Mucosa of stomach (tissue), 1 donor: ENCODE data around the gene MYO1F.

Experiments used
- H3K27me3 ChIP-seq: one replicate; pipeline ENCODE4 v1.7.0; 2013; ENCODE audit warnings: mild to moderate bottlenecking, low read length; ENCODE audit not compliant: control insufficient read depth, insufficient read depth
- H3K36me3 ChIP-seq: one replicate; pipeline ENCODE4 v1.7.0; 2013; ENCODE audit warnings: low read length; ENCODE audit not compliant: control insufficient read depth, insufficient read depth
- H3K4me1 ChIP-seq: one replicate; pipeline ENCODE4 v1.7.0; 2013; ENCODE audit warnings: mild to moderate bottlenecking, low read length; ENCODE audit not compliant: control insufficient read depth, insufficient read depth
- H3K4me3 ChIP-seq: one replicate; pipeline ENCODE4 v1.7.0; 2013; ENCODE audit warnings: low read length
- H3K9ac ChIP-seq: one replicate; pipeline ENCODE4 v1.7.0; 2013; ENCODE audit warnings: mild to moderate bottlenecking, low read length, moderate library complexity
- H3K9me3 ChIP-seq: one replicate; pipeline ENCODE4 v1.7.0; 2013; ENCODE audit warnings: mild to moderate bottlenecking, low read length, moderate library complexity; ENCODE audit not compliant: control insufficient read depth
- donor health status: Pancreatic carcinoma.

Gene MYO1F

GRCh38 chr19:8611391-8611876 lies 34.2 kb upstream of the MYO1F start:
- Histone ChIP-seq H3K9me3 (no peaks in the 10 kb centered on the region), H3K4me1 (peaks cover 14% of the 10 kb centered on the region), H3K4me3 (no peak overlapping the region), H3K27me3 (peaks cover 10% of the 10 kb centered on the region), H3K9ac (no peak overlapping the region), H3K36me3 (no peaks in the 10 kb centered on the region)

DNA sequence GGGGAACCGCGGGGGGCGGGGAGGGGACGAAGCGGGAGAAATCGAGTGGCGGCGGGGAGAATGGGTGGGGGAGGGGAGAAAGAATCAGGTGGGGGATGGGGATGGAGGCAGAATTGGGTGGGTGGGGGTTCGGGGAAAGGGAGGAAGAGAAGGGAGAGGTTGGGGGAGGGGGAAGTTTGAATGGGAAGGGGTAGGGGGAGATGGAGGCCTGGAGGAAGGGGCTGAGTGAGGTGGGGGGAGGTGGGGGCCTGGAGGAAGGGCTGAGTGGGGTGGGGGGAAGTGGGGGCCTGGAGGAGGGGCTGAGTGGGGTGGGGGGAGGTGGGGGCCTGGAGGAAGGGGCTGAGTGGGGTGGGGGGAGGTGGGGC lies 33.7 kb upstream of the MYO1F start:
- H3K27me3 ChIP-seq = peaks cover 10% of the 10 kb centered on the region
- H3K4me1 ChIP-seq = peaks cover 14% of the 10 kb centered on the region
- no peak overlapping the region for H3K4me3 ChIP-seq

GRCh38 chr19:8610041-8610935 lies 33.0 kb upstream of the MYO1F start, which contains the start of gene ADAMTS10:
Gene ADAMTS10 (minus strand): TSS chr19:8610715. CDS start chr19:8605710, 5,005 bp downstream.
- peaks cover 14% of the 10 kb centered on the region for H3K4me1 ChIP-seq
- no peaks in the 10 kb centered on the region for H3K36me3 ChIP-seq
- peaks cover 10% of the 10 kb centered on the region for H3K27me3 ChIP-seq
- H3K9me3 ChIP-seq = peaks cover under 1% of the 10 kb centered on the region
- peak within 1 kb of the TSS; percentile 50 for H3K9ac ChIP-seq
- peak within 1 kb of the TSS; percentile 21 for H3K4me3 ChIP-seq

More for the DNA sequence above, 33.7 kb upstream of the MYO1F start:
- H3K9me3 ChIP-seq = no peaks in the 10 kb centered on the region
- no peak overlapping the region for H3K9ac ChIP-seq
- H3K36me3 ChIP-seq = no peaks in the 10 kb centered on the region

DNA sequence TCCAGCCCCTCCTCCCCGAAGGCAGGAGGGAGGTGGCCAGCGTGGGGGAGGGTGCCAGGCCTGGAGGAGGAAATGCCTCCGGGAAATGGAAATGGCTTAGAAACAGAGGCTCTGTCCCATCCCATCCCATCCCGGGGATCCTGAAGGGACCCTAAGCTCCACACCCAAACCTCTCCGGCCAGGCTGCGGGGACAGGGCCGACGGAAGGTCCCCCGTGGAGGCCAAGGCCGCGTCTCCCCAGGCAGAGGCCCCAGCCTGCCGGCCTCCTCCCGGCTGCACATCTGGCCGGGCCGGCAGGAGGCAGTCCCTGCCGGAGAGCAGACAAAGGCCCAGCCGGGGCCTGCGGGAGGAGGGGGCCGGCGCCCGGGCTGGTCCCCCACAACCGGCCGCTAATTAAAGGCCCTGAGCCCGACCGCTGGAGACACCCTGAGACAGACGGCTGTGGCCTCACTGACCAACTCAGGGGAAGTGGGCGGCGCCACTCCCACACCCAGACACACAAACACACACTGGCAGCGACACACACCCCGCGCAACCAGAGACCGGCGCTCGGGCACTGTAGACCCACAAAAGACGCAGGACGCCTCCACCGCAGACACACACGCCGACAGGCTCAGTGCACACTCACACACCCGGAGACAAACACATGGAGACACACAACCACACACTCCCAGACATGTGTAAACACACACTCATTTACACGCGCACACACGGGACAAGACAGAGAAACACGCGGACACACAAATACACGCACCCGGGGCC lies 32.2 kb upstream of the MYO1F start:
- Histone ChIP-seq H3K9ac (peak overlapping the region; percentile 50), H3K4me1 (peaks cover 14% of the 10 kb centered on the region), H3K4me3 (peak overlapping the region; percentile 21), H3K27me3 (peaks cover 10% of the 10 kb centered on the region), H3K9me3 (peaks cover 7% of the 10 kb centered on the region), H3K36me3 (no peaks in the 10 kb centered on the region)

DNA sequence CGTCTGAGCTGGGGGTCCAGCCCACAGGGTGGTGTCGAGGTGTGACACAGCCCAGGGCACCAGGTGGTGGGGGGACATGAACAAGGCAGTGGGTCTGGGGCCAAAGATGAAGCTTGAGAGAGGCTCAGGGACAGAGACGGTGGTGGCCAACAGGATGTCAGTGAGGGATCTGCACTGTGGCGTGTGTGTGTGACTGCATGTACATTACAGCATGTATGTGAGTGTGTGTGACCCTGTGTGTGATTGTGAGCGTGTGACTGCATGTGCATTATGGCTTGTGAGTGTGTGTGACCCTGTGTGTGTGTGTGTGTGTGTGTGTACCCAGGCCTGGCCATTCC lies 31.7 kb upstream of the MYO1F start:
- Histone ChIP-seq H3K27me3 (peaks cover 10% of the 10 kb centered on the region), H3K9me3 (peaks cover 7% of the 10 kb centered on the region), H3K4me1 (peaks cover 14% of the 10 kb centered on the region), H3K36me3 (no peaks in the 10 kb centered on the region), H3K4me3 (no peak overlapping the region), H3K9ac (no peak overlapping the region)

- Histone ChIP-seq H3K9ac (no peak overlapping the region), H3K27me3 (peaks cover 10% of the 10 kb centered on the region), H3K4me1 (peaks cover 14% of the 10 kb centered on the region), H3K9me3 (peaks cover 7% of the 10 kb centered on the region), H3K36me3 (no peaks in the 10 kb centered on the region), H3K4me3 (no peak overlapping the region)
Observed at GRCh38 chr19:8607386-8607785, 30.1 kb upstream of the MYO1F start.

GRCh38 chr19:8605514-8605913 lies 28.3 kb upstream of the MYO1F start:
- no peaks in the 10 kb centered on the region for H3K36me3 ChIP-seq

GRCh38 chr19:8601796-8602195 lies 24.6 kb upstream of the MYO1F start:
- H3K4me1 ChIP-seq = no peaks in the 10 kb centered on the region
- H3K27me3 ChIP-seq = no peaks in the 10 kb centered on the region
- H3K9me3 ChIP-seq = peaks cover 7% of the 10 kb centered on the region
- no peak overlapping the region for H3K4me3 ChIP-seq
- H3K36me3 ChIP-seq = no peaks in the 10 kb centered on the region
- H3K9ac ChIP-seq = no peak overlapping the region

More at GRCh38 chr19:8605514-8605913, 28.3 kb upstream of the MYO1F start:
- Histone ChIP-seq H3K9ac (no peak overlapping the region), H3K4me3 (no peak overlapping the region), H3K27me3 (peaks cover 10% of the 10 kb centered on the region), H3K4me1 (peaks cover 14% of the 10 kb centered on the region), H3K9me3 (peaks cover 7% of the 10 kb centered on the region)

GRCh38 chr19:8600816-8601215 lies 23.6 kb upstream of the MYO1F start:
- Histone ChIP-seq H3K4me3 (no peak overlapping the region), H3K36me3 (no peaks in the 10 kb centered on the region), H3K9me3 (peaks cover 7% of the 10 kb centered on the region), H3K9ac (no peak overlapping the region), H3K4me1 (no peaks in the 10 kb centered on the region), H3K27me3 (no peaks in the 10 kb centered on the region)

DNA sequence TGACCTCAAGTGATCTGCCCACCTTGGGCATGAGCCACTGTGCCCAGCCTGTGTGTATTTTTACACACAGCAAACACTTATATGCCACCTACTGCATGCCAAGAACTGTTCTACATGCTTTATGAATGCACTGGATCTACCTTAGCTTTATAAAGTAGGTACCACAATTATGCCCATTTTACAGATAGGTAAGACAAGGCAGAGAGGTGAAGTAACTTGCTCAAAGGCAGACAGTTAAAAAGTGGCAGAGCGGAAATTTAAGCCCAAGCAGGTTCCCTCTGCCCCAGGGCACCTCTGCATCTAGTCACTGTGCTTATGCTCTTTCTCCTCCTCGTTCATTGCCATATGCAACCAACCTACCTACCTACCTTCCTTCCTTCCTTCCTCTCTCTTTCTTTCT lies 22.8 kb upstream of the MYO1F start:
- Histone ChIP-seq H3K4me3 (no peak overlapping the region), H3K27me3 (no peaks in the 10 kb centered on the region), H3K9ac (no peak overlapping the region), H3K4me1 (no peaks in the 10 kb centered on the region), H3K36me3 (no peaks in the 10 kb centered on the region), H3K9me3 (peaks cover 4% of the 10 kb centered on the region)

DNA sequence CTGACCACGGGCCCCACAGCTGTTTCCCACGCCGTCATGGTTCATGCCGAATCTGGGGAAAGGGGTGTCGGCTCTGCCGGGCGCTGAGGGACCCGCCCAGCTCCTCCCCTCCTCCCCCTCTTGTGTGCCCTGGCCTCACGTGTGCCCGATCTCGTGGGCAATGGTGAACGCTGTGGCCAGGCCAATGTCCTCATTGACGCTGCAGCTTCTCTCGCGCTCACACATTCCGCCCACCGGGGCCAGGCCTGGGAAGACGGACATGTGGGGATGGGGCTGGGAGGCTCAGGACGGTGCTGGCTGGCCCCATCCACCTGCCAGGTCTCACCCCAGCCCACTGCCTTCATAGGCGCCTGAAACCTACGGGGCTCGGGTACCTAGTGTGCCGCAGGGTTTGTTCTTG lies 18.9 kb upstream of the MYO1F start:
- Histone ChIP-seq H3K4me3 (no peak overlapping the region), H3K4me1 (peaks cover 8% of the 10 kb centered on the region), H3K27me3 (peaks cover 10% of the 10 kb centered on the region), H3K9me3 (no peaks in the 10 kb centered on the region), H3K9ac (no peak overlapping the region), H3K36me3 (no peaks in the 10 kb centered on the region)

- peaks cover 10% of the 10 kb centered on the region for H3K27me3 ChIP-seq
- H3K36me3 ChIP-seq = no peaks in the 10 kb centered on the region
- no peak overlapping the region for H3K9ac ChIP-seq
- peaks cover 8% of the 10 kb centered on the region for H3K4me1 ChIP-seq
- no peaks in the 10 kb centered on the region for H3K9me3 ChIP-seq
- H3K4me3 ChIP-seq = no peak overlapping the region
Observed at GRCh38 chr19:8595651-8596050, 18.4 kb upstream of the MYO1F start.
